ENCODE measurements around the gene NMT1.

Gene NMT1

GRCh38 chr17:45067637-45068036 is 6.5 kb downstream of the NMT1 start:
- TF ChIP-seq EZH2 (IDR thresholded peaks at IDR 0.05; ENCODE audit: borderline replicate concordance, low read depth, low read length, severe bottlenecking) (no peak), CTCF (IDR thresholded peaks at IDR 0.05; ENCODE audit: borderline replicate concordance, extremely low read depth, low read length, poor library complexity, severe bottlenecking) (no peak)
- Histone ChIP-seq H3K4me3 (ENCODE audit: low read depth in 1 of 2, low read length in 2 of 2) (no peak overlapping the region), H3K79me2 (ENCODE audit: insufficient read depth, low read length) (peaks cover 94% of the 10 kb centered on the region), H3K9ac (ENCODE audit: low read depth, low read length) (0 out of 2 replicates have a peak overlapping the region, but pooled peaks have one; percentile 15), H3K4me1 (ENCODE audit: insufficient read depth, low read length) (peaks cover 10% of the 10 kb centered on the region), H2AFZ (ENCODE audit: low read depth, low read length) (no peak overlapping the region), H3K27ac (ENCODE audit: low read length) (no peak overlapping the region), H3K36me3 (ENCODE audit: insufficient read depth, low read length) (peaks cover 56% of the 10 kb centered on the region), H4K20me1 (ENCODE audit: insufficient read depth, low read length) (peaks cover 47% of the 10 kb centered on the region), H3K27me3 (ENCODE audit: insufficient read depth, low read length, poor library complexity) (no peaks in the 10 kb centered on the region), H3K4me2 (ENCODE audit: insufficient read depth, low read length) (no peak overlapping the region), H3K9me3 (ENCODE audit: insufficient read depth, low read length, severe bottlenecking) (no peaks in the 10 kb centered on the region)
- DNase-seq (no peak), ATAC-seq (ENCODE audit: insufficient read depth, low read depth) (no peak)

GRCh38 chr17:45070001-45070400 is 8.9 kb downstream of the NMT1 start:
- Histone ChIP-seq H3K27ac (ENCODE audit: low read length) (no peak overlapping the region), H3K4me1 (ENCODE audit: insufficient read depth, low read length) (no peaks in the 10 kb centered on the region), H3K36me3 (ENCODE audit: insufficient read depth, low read length) (peaks cover 67% of the 10 kb centered on the region), H3K79me2 (ENCODE audit: insufficient read depth, low read length) (peaks cover 94% of the 10 kb centered on the region), H3K27me3 (ENCODE audit: insufficient read depth, low read length, poor library complexity) (no peaks in the 10 kb centered on the region), H3K9ac (ENCODE audit: low read depth, low read length) (no peak overlapping the region), H2AFZ (ENCODE audit: low read depth, low read length) (no peak overlapping the region), H3K9me3 (ENCODE audit: insufficient read depth, low read length, severe bottlenecking) (no peaks in the 10 kb centered on the region), H3K4me3 (ENCODE audit: low read depth in 1 of 2, low read length in 2 of 2) (no peak overlapping the region), H3K4me2 (ENCODE audit: insufficient read depth, low read length) (no peak overlapping the region), H4K20me1 (ENCODE audit: insufficient read depth, low read length) (peaks cover 45% of the 10 kb centered on the region)
- DNase-seq (no peak), ATAC-seq (ENCODE audit: insufficient read depth, low read depth) (no peak)
- TF ChIP-seq EZH2 (IDR thresholded peaks at IDR 0.05; ENCODE audit: borderline replicate concordance, low read depth, low read length, severe bottlenecking), result no peak
- no peak for TF ChIP-seq CTCF (IDR thresholded peaks at IDR 0.05; ENCODE audit: borderline replicate concordance, extremely low read depth, low read length, poor library complexity, severe bottlenecking)

DNA sequence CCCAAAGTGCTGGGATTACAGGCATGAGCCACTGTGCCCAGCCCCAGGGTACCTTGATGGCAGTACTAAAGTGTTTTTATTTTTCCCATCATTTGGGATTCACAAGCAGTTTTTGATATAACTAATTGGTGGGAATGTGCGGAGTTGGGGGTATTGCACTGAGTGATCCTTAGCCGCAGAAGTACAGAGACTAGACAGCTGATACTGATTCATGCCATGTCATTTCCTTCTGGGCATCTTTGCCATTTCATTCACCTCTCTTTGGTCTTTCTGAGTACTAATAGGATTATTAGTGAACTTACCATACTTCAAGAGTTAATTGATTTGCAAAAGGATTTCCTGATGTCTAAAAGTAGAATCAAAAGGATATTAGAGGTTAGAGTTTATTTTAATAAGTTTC is 9.7 kb downstream of the NMT1 start:
- no peak overlapping the region for H3K27ac ChIP-seq (ENCODE audit: low read length)
- H3K9me3 ChIP-seq (ENCODE audit: insufficient read depth, low read length, severe bottlenecking), result no peaks in the 10 kb centered on the region
- peaks cover 94% of the 10 kb centered on the region for H3K79me2 ChIP-seq (ENCODE audit: insufficient read depth, low read length)
- H3K4me1 ChIP-seq (ENCODE audit: insufficient read depth, low read length), result no peaks in the 10 kb centered on the region
- H3K4me2 ChIP-seq (ENCODE audit: insufficient read depth, low read length), result no peak overlapping the region
- ATAC-seq (ENCODE audit: insufficient read depth, low read depth), result no peak
- H3K9ac ChIP-seq (ENCODE audit: low read depth, low read length), result no peak overlapping the region
- H3K36me3 ChIP-seq (ENCODE audit: insufficient read depth, low read length), result peaks cover 73% of the 10 kb centered on the region
- H3K27me3 ChIP-seq (ENCODE audit: insufficient read depth, low read length, poor library complexity), result no peaks in the 10 kb centered on the region
- TF ChIP-seq EZH2 (IDR thresholded peaks at IDR 0.05; ENCODE audit: borderline replicate concordance, low read depth, low read length, severe bottlenecking) (no peak), CTCF (IDR thresholded peaks at IDR 0.05; ENCODE audit: borderline replicate concordance, extremely low read depth, low read length, poor library complexity, severe bottlenecking) (no peak)
- H3K4me3 ChIP-seq (ENCODE audit: low read depth in 1 of 2, low read length in 2 of 2), result no peak overlapping the region
- DNase-seq, result no peak
- peaks cover 49% of the 10 kb centered on the region for H4K20me1 ChIP-seq (ENCODE audit: insufficient read depth, low read length)
- H2AFZ ChIP-seq (ENCODE audit: low read depth, low read length), result no peak overlapping the region
